Sigmoid colon (tissue), 4 donors: Measurements from ENCODE around the gene MFAP4.

Experiments used
- POLR2A ChIP-seq, 2 donors: fragments of 450-650 bp; IDR thresholded peaks; one replicate each; pipeline ENCODE4 v1.6.1; 2016; ENCODE audit warnings: antibody characterized with exemption in 2 of 2, mild to moderate bottlenecking in 2 of 2, moderate library complexity in 2 of 2
- POLR2AphosphoS5 ChIP-seq, 4 donors: sonication (generic); formaldehyde crosslinking; IDR thresholded peaks; one replicate each; pipeline ENCODE4 v1.6.1; 2017; ENCODE audit warnings: antibody characterized with exemption in 4 of 4
- TF ChIP-seq, protein P1 (sequence below), 4 experiments: fragments of 450-650 bp in 3 of 4; fragments of 200-600 bp in 1 of 4; IDR thresholded peaks; one replicate each; pipeline ENCODE4 v1.5.1; 2016 to 2019; ENCODE audit warnings: antibody characterized with exemption in 4 of 4, mild to moderate bottlenecking in 3 of 4, moderate library complexity in 2 of 4

DNA sequence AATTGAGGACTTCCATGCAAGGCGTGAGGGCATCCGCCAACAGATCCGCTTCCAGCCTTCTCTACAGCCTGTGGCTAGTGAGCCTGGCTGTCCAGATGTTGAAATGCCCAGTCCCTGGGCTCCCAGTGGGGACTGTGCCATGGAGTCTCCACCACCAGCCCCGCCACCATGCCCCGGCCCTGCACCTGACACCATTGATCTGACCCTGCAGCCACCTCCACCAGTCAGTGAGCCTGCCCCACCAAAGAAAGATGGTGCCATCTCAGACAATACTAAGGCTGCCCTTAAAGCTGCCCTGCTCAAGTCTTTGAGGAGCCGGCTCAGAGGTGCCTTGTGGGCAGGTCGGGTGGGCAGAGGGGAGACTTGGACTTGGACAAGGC lies 5.6 kb downstream of the MFAP4 start:
- TF ChIP-seq, protein P1, sequence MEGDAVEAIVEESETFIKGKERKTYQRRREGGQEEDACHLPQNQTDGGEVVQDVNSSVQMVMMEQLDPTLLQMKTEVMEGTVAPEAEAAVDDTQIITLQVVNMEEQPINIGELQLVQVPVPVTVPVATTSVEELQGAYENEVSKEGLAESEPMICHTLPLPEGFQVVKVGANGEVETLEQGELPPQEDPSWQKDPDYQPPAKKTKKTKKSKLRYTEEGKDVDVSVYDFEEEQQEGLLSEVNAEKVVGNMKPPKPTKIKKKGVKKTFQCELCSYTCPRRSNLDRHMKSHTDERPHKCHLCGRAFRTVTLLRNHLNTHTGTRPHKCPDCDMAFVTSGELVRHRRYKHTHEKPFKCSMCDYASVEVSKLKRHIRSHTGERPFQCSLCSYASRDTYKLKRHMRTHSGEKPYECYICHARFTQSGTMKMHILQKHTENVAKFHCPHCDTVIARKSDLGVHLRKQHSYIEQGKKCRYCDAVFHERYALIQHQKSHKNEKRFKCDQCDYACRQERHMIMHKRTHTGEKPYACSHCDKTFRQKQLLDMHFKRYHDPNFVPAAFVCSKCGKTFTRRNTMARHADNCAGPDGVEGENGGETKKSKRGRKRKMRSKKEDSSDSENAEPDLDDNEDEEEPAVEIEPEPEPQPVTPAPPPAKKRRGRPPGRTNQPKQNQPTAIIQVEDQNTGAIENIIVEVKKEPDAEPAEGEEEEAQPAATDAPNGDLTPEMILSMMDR (IDR thresholded peaks at IDR 0.05), result no peak
- TF ChIP-seq POLR2A (IDR thresholded peaks at IDR 0.05) (no peak), POLR2AphosphoS5 (IDR thresholded peaks at IDR 0.05) (no peak)
